ENCODE results near the gene SCN7A.

GRCh38 chr2:166439078-166439477 lies 55.0 kb downstream of the SCN7A start:
- TF ChIP-seq, protein P1, sequence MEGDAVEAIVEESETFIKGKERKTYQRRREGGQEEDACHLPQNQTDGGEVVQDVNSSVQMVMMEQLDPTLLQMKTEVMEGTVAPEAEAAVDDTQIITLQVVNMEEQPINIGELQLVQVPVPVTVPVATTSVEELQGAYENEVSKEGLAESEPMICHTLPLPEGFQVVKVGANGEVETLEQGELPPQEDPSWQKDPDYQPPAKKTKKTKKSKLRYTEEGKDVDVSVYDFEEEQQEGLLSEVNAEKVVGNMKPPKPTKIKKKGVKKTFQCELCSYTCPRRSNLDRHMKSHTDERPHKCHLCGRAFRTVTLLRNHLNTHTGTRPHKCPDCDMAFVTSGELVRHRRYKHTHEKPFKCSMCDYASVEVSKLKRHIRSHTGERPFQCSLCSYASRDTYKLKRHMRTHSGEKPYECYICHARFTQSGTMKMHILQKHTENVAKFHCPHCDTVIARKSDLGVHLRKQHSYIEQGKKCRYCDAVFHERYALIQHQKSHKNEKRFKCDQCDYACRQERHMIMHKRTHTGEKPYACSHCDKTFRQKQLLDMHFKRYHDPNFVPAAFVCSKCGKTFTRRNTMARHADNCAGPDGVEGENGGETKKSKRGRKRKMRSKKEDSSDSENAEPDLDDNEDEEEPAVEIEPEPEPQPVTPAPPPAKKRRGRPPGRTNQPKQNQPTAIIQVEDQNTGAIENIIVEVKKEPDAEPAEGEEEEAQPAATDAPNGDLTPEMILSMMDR (IDR thresholded peaks at IDR 0.05; ENCODE audit: low read depth, low read length, missing input control) = no peak
- TF ChIP-seq TAF1 (conservative IDR thresholded peaks at IDR 0.05) (no peak), ZBTB33 (IDR thresholded peaks at IDR 0.05) (no peak), JUND (IDR thresholded peaks at IDR 0.05) (no peak), RAD21 (IDR thresholded peaks at IDR 0.05) (no peak), MAX (IDR thresholded peaks at IDR 0.05) (no peak), RXRA (IDR thresholded peaks at IDR 0.05) (no peak), SP1 (IDR thresholded peaks at IDR 0.05) (no peak)
- TF ChIP-seq, protein P2, sequence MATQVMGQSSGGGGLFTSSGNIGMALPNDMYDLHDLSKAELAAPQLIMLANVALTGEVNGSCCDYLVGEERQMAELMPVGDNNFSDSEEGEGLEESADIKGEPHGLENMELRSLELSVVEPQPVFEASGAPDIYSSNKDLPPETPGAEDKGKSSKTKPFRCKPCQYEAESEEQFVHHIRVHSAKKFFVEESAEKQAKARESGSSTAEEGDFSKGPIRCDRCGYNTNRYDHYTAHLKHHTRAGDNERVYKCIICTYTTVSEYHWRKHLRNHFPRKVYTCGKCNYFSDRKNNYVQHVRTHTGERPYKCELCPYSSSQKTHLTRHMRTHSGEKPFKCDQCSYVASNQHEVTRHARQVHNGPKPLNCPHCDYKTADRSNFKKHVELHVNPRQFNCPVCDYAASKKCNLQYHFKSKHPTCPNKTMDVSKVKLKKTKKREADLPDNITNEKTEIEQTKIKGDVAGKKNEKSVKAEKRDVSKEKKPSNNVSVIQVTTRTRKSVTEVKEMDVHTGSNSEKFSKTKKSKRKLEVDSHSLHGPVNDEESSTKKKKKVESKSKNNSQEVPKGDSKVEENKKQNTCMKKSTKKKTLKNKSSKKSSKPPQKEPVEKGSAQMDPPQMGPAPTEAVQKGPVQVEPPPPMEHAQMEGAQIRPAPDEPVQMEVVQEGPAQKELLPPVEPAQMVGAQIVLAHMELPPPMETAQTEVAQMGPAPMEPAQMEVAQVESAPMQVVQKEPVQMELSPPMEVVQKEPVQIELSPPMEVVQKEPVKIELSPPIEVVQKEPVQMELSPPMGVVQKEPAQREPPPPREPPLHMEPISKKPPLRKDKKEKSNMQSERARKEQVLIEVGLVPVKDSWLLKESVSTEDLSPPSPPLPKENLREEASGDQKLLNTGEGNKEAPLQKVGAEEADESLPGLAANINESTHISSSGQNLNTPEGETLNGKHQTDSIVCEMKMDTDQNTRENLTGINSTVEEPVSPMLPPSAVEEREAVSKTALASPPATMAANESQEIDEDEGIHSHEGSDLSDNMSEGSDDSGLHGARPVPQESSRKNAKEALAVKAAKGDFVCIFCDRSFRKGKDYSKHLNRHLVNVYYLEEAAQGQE (IDR thresholded peaks at IDR 0.05) = no peak
